ENCODE measurements around the gene PHYHD1. TPM values are rescaled to one million over a fixed set of nuclear protein-coding genes. Genes with fewer than 3 reads are reported as not detected.

The PHYHD1 gene
- polyA plus RNA-seq, 1 donor (not counting 4 experiments of a cell fraction or from before 2014, with no cell fraction given) = 4.7 TPM

DNA sequence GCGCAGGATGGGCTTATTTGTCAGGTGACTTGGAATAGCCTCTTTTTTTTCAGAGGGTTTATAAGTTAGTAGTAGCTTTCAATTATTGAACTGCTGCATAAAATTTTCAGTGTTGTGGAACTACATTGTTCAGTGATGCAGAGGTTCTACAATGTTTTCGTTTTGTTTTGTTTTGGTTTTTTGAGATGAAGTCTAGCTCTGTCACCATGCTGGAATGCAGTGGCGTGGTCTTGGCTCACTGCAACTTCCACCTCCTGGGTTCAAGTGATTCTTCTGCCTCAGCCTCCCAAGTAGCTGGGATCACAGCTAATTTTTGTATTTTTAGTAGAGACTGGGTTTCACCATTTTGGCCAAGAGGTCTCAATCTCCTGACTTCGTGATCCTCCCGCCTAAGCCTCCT lies 48.7 kb downstream of the PHYHD1 start:
- Histone ChIP-seq H3K27me3 (ENCODE audit: control insufficient read depth, extremely low read depth, insufficient read depth, low read length) (no peaks in the 10 kb centered on the region), H3K4me1 (ENCODE audit: control insufficient read depth, extremely low read depth, insufficient read depth, low read length) (peaks cover 6% of the 10 kb centered on the region), H3K9ac (ENCODE audit: control insufficient read depth, extremely low read depth, insufficient read depth, low read length) (no peak overlapping the region), H3K27ac (ENCODE audit: control insufficient read depth, insufficient read depth, low read length) (no peak overlapping the region), H3K79me2 (ENCODE audit: control insufficient read depth, insufficient read depth, low read length) (no peaks in the 10 kb centered on the region), H3K9me1 (ENCODE audit: control insufficient read depth, extremely low read depth, insufficient read depth, low read length) (no peaks in the 10 kb centered on the region), H3K4me2 (ENCODE audit: control insufficient read depth, extremely low read depth, insufficient read depth, low read depth, low read length) (no peak overlapping the region), H3K36me3 (ENCODE audit: control insufficient read depth in 2 of 2, extremely low read depth in 1 of 2, insufficient read depth in 2 of 2, low read length in 2 of 2) (peaks cover 13 to 45% of the 10 kb centered on the region in 2 experiments), H2AFZ (ENCODE audit: control insufficient read depth, low read length) (no peak overlapping the region), H4K20me1 (ENCODE audit: control insufficient read depth, extremely low read depth, insufficient read depth, low read length) (no peaks in the 10 kb centered on the region), H3K9me3 (ENCODE audit: control insufficient read depth, low read depth, low read length) (no peaks in the 10 kb centered on the region), H3K4me3 (ENCODE audit: control insufficient read depth in 2 of 3, extremely low read depth in 1 of 3, insufficient read depth in 2 of 3, low read depth in 1 of 3, low read length in 3 of 3) (no peak overlapping the region)
- FAIRE-seq (no peak), DNase-seq (ENCODE audit: low read depth, low spot score) (no peak)
- TF ChIP-seq, protein P1, sequence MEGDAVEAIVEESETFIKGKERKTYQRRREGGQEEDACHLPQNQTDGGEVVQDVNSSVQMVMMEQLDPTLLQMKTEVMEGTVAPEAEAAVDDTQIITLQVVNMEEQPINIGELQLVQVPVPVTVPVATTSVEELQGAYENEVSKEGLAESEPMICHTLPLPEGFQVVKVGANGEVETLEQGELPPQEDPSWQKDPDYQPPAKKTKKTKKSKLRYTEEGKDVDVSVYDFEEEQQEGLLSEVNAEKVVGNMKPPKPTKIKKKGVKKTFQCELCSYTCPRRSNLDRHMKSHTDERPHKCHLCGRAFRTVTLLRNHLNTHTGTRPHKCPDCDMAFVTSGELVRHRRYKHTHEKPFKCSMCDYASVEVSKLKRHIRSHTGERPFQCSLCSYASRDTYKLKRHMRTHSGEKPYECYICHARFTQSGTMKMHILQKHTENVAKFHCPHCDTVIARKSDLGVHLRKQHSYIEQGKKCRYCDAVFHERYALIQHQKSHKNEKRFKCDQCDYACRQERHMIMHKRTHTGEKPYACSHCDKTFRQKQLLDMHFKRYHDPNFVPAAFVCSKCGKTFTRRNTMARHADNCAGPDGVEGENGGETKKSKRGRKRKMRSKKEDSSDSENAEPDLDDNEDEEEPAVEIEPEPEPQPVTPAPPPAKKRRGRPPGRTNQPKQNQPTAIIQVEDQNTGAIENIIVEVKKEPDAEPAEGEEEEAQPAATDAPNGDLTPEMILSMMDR (optimal IDR thresholded peaks at IDR 0.05 in 1 of 3, IDR thresholded peaks at IDR 0.05 in 1 of 3, conservative IDR thresholded peaks at IDR 0.05 in 1 of 3; ENCODE audit: extremely low read depth in 1 of 3, insufficient read depth in 2 of 3, low read length in 3 of 3) = no peak
- no peak for TF ChIP-seq EZH2 (IDR thresholded peaks at IDR 0.05; ENCODE audit: low read length)
- dilution Hi-C loops (cut with MboI; ENCODE audit: extremely low pct_ligation_motif_present, low sequenced_read_pairs) = no loop called here

- H3K4me2 ChIP-seq (ENCODE audit: control insufficient read depth, extremely low read depth, insufficient read depth, low read depth, low read length) = no peak overlapping the region
- DNase-seq (ENCODE audit: low read depth, low spot score) (no peak), FAIRE-seq (no peak)
Measured at GRCh38 chr9:128972956-128973355, 52.2 kb downstream of the PHYHD1 start.

More at GRCh38 chr9:128972956-128973355, 52.2 kb downstream of the PHYHD1 start:
- Histone ChIP-seq H3K27ac (ENCODE audit: control insufficient read depth, insufficient read depth, low read length) (no peak overlapping the region), H2AFZ (ENCODE audit: control insufficient read depth, low read length) (no peak overlapping the region), H4K20me1 (ENCODE audit: control insufficient read depth, extremely low read depth, insufficient read depth, low read length) (no peaks in the 10 kb centered on the region), H3K9ac (ENCODE audit: control insufficient read depth, extremely low read depth, insufficient read depth, low read length) (no peak overlapping the region), H3K9me3 (ENCODE audit: control insufficient read depth, low read depth, low read length) (no peaks in the 10 kb centered on the region), H3K9me1 (ENCODE audit: control insufficient read depth, extremely low read depth, insufficient read depth, low read length) (no peaks in the 10 kb centered on the region), H3K36me3 (ENCODE audit: control insufficient read depth in 2 of 2, extremely low read depth in 1 of 2, insufficient read depth in 2 of 2, low read length in 2 of 2) (peaks cover 20 to 52% of the 10 kb centered on the region in 2 experiments), H3K4me3 (ENCODE audit: control insufficient read depth in 2 of 3, extremely low read depth in 1 of 3, insufficient read depth in 2 of 3, low read depth in 1 of 3, low read length in 3 of 3) (no peak overlapping the region), H3K27me3 (ENCODE audit: control insufficient read depth, extremely low read depth, insufficient read depth, low read length) (no peaks in the 10 kb centered on the region), H3K79me2 (ENCODE audit: control insufficient read depth, insufficient read depth, low read length) (no peaks in the 10 kb centered on the region), H3K4me1 (ENCODE audit: control insufficient read depth, extremely low read depth, insufficient read depth, low read length) (peaks cover 6% of the 10 kb centered on the region)
- dilution Hi-C loops (cut with MboI; ENCODE audit: extremely low pct_ligation_motif_present, low sequenced_read_pairs) = no loop called here
- no peak for TF ChIP-seq EZH2 (IDR thresholded peaks at IDR 0.05; ENCODE audit: low read length)
- TF ChIP-seq, protein P1 (optimal IDR thresholded peaks at IDR 0.05 in 1 of 3, IDR thresholded peaks at IDR 0.05 in 1 of 3, conservative IDR thresholded peaks at IDR 0.05 in 1 of 3; ENCODE audit: extremely low read depth in 1 of 3, insufficient read depth in 2 of 3, low read length in 3 of 3) = no peak

Measured in keratinocyte (primary cell).